HG03066 (cell line): ENCODE results near the gene TMEM109.

Source experiments
- ATAC-seq: cut with Tn5 transposase; IDR thresholded peaks from one replicate; pipeline ENCODE4 v1.9.1; 2021; ENCODE audit warnings: low read depth; ENCODE audit not compliant: unreplicated experiment

TMEM109 gene

DNA sequence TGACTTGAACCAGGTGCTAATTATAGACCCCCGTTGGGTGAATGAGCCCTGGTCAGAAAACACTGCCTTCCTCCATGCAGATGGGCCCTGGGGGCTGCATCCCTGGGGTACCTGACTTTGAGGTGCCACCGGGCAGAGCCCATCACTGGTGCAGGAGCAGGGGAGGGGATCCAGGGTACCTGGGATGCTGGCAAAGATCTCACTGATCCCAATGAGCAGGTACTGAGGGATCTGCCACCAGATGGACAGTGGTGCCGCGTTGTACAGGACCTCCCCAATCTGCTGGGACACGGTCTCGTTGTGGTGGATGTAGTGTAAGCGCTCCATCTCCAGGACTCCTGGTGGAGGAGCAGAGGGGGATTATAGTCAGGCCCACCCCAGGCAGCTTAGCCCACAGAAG, 25.3 kb downstream of the TMEM109 start:
- ATAC-seq = no peak

- ATAC-seq = no peak
Measured at GRCh38 chr11:60939855-60940254, 25.9 kb downstream of the TMEM109 start.

DNA sequence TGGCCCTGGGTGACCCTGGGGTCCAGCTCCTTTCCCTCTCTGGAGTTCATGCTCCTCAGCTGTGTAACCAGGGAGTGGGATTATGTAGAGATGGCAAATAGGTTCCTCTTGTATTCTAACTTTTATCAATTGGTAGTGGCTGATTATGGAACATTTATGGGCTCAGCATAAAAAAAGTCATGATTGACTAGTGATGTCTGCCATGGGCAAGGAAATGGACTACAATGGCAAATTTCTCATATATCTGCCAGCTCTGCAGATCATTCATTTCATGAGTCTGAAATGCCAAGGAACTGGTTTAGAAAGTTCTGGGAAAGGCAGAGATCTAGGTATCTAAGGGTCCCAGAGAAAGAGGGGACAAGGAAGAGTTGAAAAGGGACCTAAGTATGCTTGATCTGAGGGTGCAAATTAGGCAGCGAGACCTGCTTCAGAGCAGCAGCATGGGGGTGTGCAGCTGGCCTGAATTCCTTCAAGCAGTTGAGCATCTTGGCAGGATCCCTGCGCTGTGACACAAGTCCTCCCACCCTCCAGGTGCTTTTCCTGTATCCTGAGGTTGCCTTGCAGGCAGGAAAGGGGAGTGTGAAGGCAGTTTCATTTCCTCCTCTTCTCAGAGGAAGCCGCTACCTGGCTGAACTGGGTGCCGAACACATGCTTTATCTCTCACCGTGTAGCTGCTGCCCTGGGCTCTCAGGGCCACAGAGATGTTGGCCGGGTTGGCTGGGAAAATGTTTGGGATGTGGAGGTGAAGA, 27.6 kb downstream of the TMEM109 start:
- ATAC-seq = no peak

DNA sequence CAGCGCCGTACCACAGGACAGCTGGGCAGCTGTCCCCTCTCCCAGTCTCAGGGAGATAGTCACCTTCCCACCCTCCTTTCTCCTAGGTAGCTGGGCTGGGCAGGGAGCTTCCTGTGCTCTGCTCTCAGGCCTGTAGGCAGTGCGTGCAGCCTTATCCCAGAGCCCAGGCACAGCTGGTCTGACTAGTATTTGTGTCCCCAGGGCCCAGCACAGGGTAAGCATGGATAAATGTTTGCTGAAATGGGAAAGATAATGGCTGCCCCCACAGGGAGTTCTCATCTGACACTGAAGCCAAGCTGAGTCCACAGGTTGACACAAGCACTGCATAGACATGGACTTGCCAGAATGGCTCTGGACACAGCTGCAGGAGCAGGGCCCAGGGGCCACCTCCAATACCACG, 28.3 kb downstream of the TMEM109 start:
- ATAC-seq = no peak

- no peak for ATAC-seq
Measured at GRCh38 chr11:60942970-60943565, 29.1 kb downstream of the TMEM109 start.

GRCh38 chr11:60944490-60945294, 30.7 kb downstream of the TMEM109 start:
- ATAC-seq = no peak

DNA sequence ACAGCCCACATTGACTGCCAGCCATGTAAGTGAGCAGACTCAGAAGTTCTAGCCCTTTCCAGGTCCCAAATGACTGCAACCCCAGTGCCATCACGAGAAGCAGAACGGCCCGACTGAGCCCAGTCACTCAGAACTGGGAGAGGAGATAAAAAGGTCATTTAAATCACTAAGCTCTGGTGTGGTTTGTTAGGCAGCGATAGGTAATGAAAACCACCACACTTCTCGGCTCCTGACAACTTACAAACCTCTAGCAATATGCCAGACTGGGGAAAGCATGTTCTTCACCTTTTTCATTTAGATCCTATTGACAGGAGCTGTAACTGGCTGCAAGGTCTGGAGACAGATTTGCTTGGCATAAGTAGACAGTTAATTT, 31.3 kb downstream of the TMEM109 start:
- ATAC-seq = no peak

DNA sequence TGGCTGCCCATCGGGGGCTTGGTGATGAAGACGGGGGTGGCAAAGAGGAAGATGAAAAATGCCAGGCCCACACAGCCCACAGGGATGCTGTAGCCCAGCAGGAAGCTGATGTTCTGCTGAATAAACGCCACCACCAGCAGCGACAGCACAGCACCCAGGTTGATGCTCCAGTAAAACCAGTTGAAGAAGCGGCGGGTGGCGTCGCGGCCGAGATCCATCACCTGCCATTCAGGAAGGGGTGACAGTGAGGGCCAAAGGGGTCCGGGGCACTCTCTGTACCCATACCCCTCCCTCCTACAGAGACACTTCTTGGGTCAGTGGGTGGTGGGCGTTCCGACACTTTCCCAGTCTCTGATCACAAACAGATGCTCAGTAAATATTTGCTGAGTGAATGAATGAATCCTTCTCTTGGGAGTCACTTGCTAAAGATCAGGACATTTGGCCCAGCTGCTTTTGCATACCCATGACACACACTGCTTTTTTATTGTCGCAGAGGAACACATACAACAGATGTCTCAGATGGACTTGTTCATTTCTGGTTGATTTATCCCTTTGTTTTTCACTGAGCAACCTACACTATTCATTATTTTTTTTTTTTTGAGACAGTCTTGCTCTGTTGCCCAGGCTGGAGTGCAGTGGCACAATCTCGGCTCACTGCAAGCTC, 32.8 kb downstream of the TMEM109 start:
- ATAC-seq = no peak

GRCh38 chr11:60947700-60948099, 33.7 kb downstream of the TMEM109 start:
- ATAC-seq = no peak

- no peak for ATAC-seq
Measured at GRCh38 chr11:60948250-60948649, 34.3 kb downstream of the TMEM109 start.

- ATAC-seq = no peak
Measured at GRCh38 chr11:60950024-60950423, 36.1 kb downstream of the TMEM109 start.

GRCh38 chr11:60950933-60951605, 37.1 kb downstream of the TMEM109 start:
- ATAC-seq = no peak

DNA sequence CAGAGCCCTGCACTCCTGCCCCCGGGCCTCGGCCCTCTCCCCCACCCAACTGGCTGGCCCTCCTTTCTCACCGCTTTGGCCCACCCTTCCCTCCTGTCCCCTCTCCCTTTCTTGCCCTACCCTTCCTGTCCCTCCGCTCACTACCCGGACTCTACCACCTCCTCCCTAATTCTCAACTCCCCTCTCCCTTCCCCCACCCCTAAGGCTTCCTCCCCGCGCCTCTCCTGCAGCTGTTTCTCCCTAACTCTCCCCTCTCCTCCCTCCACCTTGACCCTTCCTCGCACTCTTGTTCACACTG, 37.6 kb downstream of the TMEM109 start:
- peak; percentile 2 for ATAC-seq

DNA sequence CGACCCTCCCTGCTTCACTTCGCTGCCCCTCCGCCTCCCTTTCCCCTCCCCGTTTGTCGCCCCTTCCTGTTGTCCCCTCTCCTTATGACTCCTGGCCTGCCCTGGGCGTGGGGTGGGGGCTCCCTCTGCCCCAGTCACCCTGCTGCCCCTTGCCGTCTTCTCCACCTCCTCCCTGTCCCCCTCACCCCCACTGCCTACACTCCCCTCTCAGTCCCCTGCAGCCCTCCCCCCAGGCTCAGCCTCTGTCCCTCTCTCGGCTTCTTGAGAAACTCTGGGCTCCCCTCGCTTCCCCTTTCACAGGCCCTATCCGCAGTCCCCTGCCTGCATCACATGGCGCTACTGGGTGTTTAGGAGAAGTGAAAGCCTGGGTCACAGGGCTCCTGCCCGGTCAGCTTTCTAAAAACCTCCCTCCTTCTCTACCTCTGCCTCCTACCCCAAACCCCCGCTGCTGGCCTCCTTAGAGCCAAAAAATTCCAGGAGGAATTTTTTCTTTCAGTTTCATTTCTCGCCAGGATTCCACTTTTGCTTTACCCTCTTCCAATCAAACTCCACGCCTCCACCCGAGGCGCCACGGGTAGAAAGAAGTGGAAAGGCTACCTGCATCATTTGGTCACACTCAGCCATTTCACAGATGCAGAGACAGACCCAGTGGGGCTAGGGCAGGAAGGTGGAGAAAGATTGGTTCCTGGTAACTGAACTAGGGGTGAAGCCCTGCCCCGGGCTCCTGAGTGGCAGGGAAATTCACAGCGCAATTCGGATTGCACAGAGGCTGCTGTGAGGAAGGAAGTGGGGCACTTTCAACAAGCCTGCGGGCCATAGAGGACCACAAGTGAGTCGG, 38.2 kb downstream of the TMEM109 start, which contains the start of gene SLC15A3:
SLC15A3 (minus strand) TSS at position 273 of the 838 bp plus-strand sequence. CDS start 625 bp downstream, outside the sequence.
- peak; percentile 89 for ATAC-seq

DNA sequence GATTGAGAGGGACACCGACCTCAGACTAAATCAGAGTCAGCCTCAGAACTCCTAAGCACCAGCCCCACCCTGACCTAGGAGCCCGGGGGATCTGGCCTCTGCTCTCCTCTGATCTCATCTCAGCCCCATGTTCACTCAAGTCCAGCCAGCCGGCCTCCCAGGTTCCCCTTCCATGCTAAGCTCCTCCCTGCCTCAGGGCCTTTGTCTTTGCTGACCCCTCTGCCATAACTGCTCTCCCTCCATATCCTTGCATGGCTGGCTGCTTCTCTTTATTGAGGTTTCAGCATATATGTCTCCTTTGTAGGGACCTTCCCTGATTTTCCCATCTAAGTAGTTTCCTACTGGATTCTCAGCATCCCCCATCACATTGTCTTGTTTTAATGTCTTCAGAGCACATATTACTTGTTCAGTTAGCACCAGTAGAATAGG, 38.8 kb downstream of the TMEM109 start:
- no peak for ATAC-seq

- ATAC-seq = no peak
Measured at GRCh38 chr11:60953781-60954180, 39.8 kb downstream of the TMEM109 start.

DNA sequence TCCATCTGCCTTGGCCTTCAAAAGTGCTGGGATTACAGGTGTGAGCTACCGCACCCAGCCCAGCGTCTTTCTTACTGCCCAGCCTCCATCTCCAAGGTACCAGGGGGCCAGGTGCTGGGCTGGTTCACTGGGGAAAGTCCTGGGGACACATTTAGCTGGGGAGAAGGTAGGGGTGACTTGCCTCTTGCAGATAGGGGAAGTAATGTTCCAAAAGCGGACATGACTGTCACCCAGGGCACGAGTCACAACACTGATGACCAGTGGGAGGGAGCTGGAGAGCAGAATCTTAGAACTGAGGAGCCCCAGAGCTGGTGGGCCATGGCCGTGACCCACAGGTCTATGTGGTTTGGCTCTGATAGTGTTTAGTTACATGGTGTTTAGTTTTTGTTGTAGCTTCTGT, 40.5 kb downstream of the TMEM109 start:
- no peak for ATAC-seq

GRCh38 chr11:60955571-60955970, 41.6 kb downstream of the TMEM109 start:
- no peak for ATAC-seq

DNA sequence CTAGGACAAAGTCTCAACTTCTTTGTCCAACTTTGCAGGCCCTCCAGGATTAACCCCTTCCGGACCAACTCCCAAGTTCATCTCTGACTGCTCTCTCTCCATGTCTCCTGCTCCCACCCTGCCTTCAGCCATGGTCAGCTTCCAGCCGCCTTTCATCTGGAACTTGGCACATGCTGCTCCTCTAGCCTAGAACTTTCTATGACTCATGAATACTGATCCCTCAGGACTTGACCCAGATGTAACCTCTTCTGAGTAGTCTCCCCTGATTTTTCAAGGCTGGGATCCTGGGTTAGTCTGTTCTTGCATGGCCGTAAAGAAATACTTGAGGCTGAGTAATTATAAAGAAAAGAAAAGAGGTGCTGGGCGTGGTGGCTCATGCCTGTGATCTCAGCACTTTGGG, 43.2 kb downstream of the TMEM109 start:
- ATAC-seq = no peak

DNA sequence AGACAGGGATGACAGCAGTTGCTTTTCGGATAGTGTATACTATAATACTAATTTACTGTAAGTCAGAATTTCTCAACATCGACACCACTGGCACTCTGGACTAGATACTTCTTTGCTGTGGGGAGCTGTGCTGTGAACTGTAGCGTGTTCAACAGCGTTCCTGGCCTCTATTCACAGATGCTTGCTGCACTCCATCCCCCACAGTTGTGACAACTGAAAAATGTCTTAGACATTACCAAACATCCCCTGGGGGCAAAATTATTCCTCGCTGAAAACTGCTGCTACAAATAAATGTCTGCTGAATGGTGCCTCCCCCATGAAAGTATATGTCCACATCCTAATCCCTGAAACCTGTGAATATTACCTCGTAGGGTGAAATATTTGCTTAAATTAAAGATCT, 45.5 kb downstream of the TMEM109 start:
- ATAC-seq = no peak
